NCI-H748 treated with DMSO at 0.1 percent for 48 hours (cell line): Measurements from ENCODE around the gene PLCZ1.
"Not testable (repeated sequence)": the region's sequence is repeated elsewhere in the genome, so short reads cannot be mapped to it uniquely, and the experiment has no call there.

Source experiments
- DNase-seq: peaks from one replicate; lab custom pipeline; 2025; lab: John Stamatoyannopoulos, UW

PLCZ1 gene

GRCh38 chr12:18737819-18738218 lies at the start of gene PLCZ1, which contains the start of gene CAPZA3:
TSS of gene PLCZ1 (minus strand) at chr12:18738012. CDS start at chr12:18737371, 641 bp downstream.
TSS of gene CAPZA3 (plus strand) at chr12:18738119. CDS start at chr12:18738269, 150 bp downstream.
- no peak for DNase-seq

GRCh38 chr12:18785465-18785864 lies 47.7 kb upstream of the PLCZ1 start:
- not testable (repeated sequence) for DNase-seq

- DNase-seq = no peak
Observed at GRCh38 chr12:18782827-18783226, 45.0 kb upstream of the PLCZ1 start.

GRCh38 chr12:18766479-18766878 lies 28.7 kb upstream of the PLCZ1 start:
- DNase-seq = not testable (repeated sequence)

- no peak for DNase-seq
Observed at GRCh38 chr12:18755341-18755740, 17.5 kb upstream of the PLCZ1 start.

GRCh38 chr12:18754124-18754707 lies 16.4 kb upstream of the PLCZ1 start:
- no peak for DNase-seq

- DNase-seq = no peak
Observed at GRCh38 chr12:18753481-18754123, 15.8 kb upstream of the PLCZ1 start.

GRCh38 chr12:18752947-18753346 lies 15.1 kb upstream of the PLCZ1 start:
- no peak for DNase-seq

- no peak for DNase-seq
Observed at GRCh38 chr12:18752280-18752920, 14.6 kb upstream of the PLCZ1 start.

GRCh38 chr12:18751866-18752265 lies 14.1 kb upstream of the PLCZ1 start:
- no peak for DNase-seq

GRCh38 chr12:18750085-18750484 lies 12.3 kb upstream of the PLCZ1 start:
- no peak for DNase-seq

GRCh38 chr12:18749386-18749957 lies 11.7 kb upstream of the PLCZ1 start:
- DNase-seq = no peak

GRCh38 chr12:18747895-18748294 lies 10.1 kb upstream of the PLCZ1 start:
- no peak for DNase-seq

GRCh38 chr12:18731156-18731555 lies 6.7 kb downstream of the PLCZ1 start:
- no peak for DNase-seq

- no peak for DNase-seq
Observed at GRCh38 chr12:18723752-18724151, 14.1 kb downstream of the PLCZ1 start.

- no peak for DNase-seq
Observed at GRCh38 chr12:18721452-18721851, 16.4 kb downstream of the PLCZ1 start.

- DNase-seq = no peak
Observed at GRCh38 chr12:18720690-18721089, 17.1 kb downstream of the PLCZ1 start.

GRCh38 chr12:18719922-18720510 lies 17.8 kb downstream of the PLCZ1 start:
- no peak for DNase-seq

- DNase-seq = no peak
Observed at GRCh38 chr12:18718462-18718861, 19.4 kb downstream of the PLCZ1 start.

- no peak for DNase-seq
Observed at GRCh38 chr12:18716236-18716635, 21.6 kb downstream of the PLCZ1 start.

GRCh38 chr12:18706798-18707197 lies 31.0 kb downstream of the PLCZ1 start:
- DNase-seq = no peak

GRCh38 chr12:18703911-18704310 lies 33.9 kb downstream of the PLCZ1 start:
- DNase-seq = no peak

GRCh38 chr12:18703321-18703720 lies 34.5 kb downstream of the PLCZ1 start:
- no peak for DNase-seq
